ENCODE results near the gene DYNC2H1.

Gene DYNC2H1

GRCh38 chr11:103450241-103450640 lies 341.0 kb downstream of the DYNC2H1 start:
- Histone ChIP-seq H3K4me3 (ENCODE audit: low read depth in 1 of 2, low read length in 1 of 2) (no peak overlapping the region), H3K9me3 (no peaks in the 10 kb centered on the region), H3K27me3 (no peaks in the 10 kb centered on the region), H3K4me1 (ENCODE audit: control insufficient read depth in 1 of 2, insufficient read depth in 1 of 2, low read depth in 1 of 2, low read length in 1 of 2) (no peaks in the 10 kb centered on the region), H3K36me3 (no peaks in the 10 kb centered on the region), H3K27ac (no peak overlapping the region)
- TF ChIP-seq CTCF (IDR thresholded peaks at IDR 0.05) = no peak

GRCh38 chr11:103453126-103453525 lies 343.9 kb downstream of the DYNC2H1 start:
- Histone ChIP-seq H3K4me3 (ENCODE audit: low read depth in 1 of 2, low read length in 1 of 2) (no peak overlapping the region), H3K9me3 (no peaks in the 10 kb centered on the region), H3K27me3 (no peaks in the 10 kb centered on the region), H3K36me3 (no peaks in the 10 kb centered on the region), H3K27ac (no peak overlapping the region), H3K4me1 (ENCODE audit: control insufficient read depth in 1 of 2, insufficient read depth in 1 of 2, low read depth in 1 of 2, low read length in 1 of 2) (no peaks in the 10 kb centered on the region)
- TF ChIP-seq CTCF (IDR thresholded peaks at IDR 0.05) = no peak

- H3K4me3 ChIP-seq (ENCODE audit: low read depth in 1 of 2, low read length in 1 of 2) = no peak overlapping the region
- H3K4me1 ChIP-seq (ENCODE audit: control insufficient read depth in 1 of 2, insufficient read depth in 1 of 2, low read depth in 1 of 2, low read length in 1 of 2) = no peaks in the 10 kb centered on the region
- no peak for TF ChIP-seq CTCF (IDR thresholded peaks at IDR 0.05)
- no peaks in the 10 kb centered on the region for H3K9me3 ChIP-seq
- no peaks in the 10 kb centered on the region for H3K36me3 ChIP-seq
- H3K27me3 ChIP-seq = no peaks in the 10 kb centered on the region
- no peak overlapping the region for H3K27ac ChIP-seq
These were observed 344.9 kb downstream of the DYNC2H1 start for GRCh38 chr11:103453915-103454709.

GRCh38 chr11:103464420-103464819 lies 355.2 kb downstream of the DYNC2H1 start:
- Histone ChIP-seq H3K36me3 (no peaks in the 10 kb centered on the region), H3K27me3 (no peaks in the 10 kb centered on the region)
- TF ChIP-seq CTCF (IDR thresholded peaks at IDR 0.05) = no peak

GRCh38 chr11:103465555-103466140 lies 356.4 kb downstream of the DYNC2H1 start:
- Histone ChIP-seq H3K4me1 (ENCODE audit: control insufficient read depth in 1 of 2, insufficient read depth in 1 of 2, low read depth in 1 of 2, low read length in 1 of 2) (no peaks in the 10 kb centered on the region), H3K4me3 (ENCODE audit: low read depth in 1 of 2, low read length in 1 of 2) (no peak overlapping the region), H3K9me3 (no peaks in the 10 kb centered on the region), H3K27ac (no peak overlapping the region), H3K36me3 (no peaks in the 10 kb centered on the region), H3K27me3 (no peaks in the 10 kb centered on the region)
- no peak for TF ChIP-seq CTCF (IDR thresholded peaks at IDR 0.05)

More at GRCh38 chr11:103464420-103464819, 355.2 kb downstream of the DYNC2H1 start:
- no peaks in the 10 kb centered on the region for H3K9me3 ChIP-seq
- H3K27ac ChIP-seq = no peak overlapping the region
- no peak overlapping the region for H3K4me3 ChIP-seq (ENCODE audit: low read depth in 1 of 2, low read length in 1 of 2)
- H3K4me1 ChIP-seq (ENCODE audit: control insufficient read depth in 1 of 2, insufficient read depth in 1 of 2, low read depth in 1 of 2, low read length in 1 of 2) = no peaks in the 10 kb centered on the region

Data from neutrophil (primary cell).